H1 (cell line): ENCODE results near the gene TEX14. TPM values are rescaled to one million over a fixed set of nuclear protein-coding genes. Genes with fewer than 3 reads are reported as not detected.

Experiments used
- CTCF ChIA-PET: fragments of 300-600 bp; sonication (Branson Sonifier 250); formaldehyde crosslinking; loops from one replicate; lab custom pipeline; 2021; ENCODE audit not compliant: partially characterized antibody; lab: Charles Lee
- POLR2A ChIA-PET: fragments of 300-600 bp; sonication (Branson Sonifier 250); formaldehyde crosslinking; loops from one replicate; lab custom pipeline; 2021; ENCODE audit warnings: inconsistent platforms; ENCODE audit not compliant: partially characterized antibody; lab: Charles Lee
- DNase-seq, 2 experiments: peaks; one replicate each; pipeline versions ENCODE4 v3.0.0 to v3.0.0-alpha.2; 2010 to 2022; ENCODE audit warnings: low spot score in 2 of 2, low read depth in 1 of 2, mixed read lengths in 1 of 2
- FAIRE-seq: peaks from 2 replicates; lab custom pipeline; 2011; peaks lifted over from hg19 to GRCh38; lab: Jason Lieb, UNC
- H2AFZ ChIP-seq: 2 replicates; pipeline ENCODE4 v1.8.1; 2012; ENCODE audit warnings: low read length, inconsistent platforms
- H2AK5ac ChIP-seq: 2 replicates; pipeline ENCODE4 v1.6.1; 2013; ENCODE audit warnings: low read depth, low read length
- H2BK120ac ChIP-seq: replicated peaks from 2 replicates; pipeline ENCODE3; 2013; ENCODE audit warnings: low read depth, low read length, inconsistent platforms
- H2BK12ac ChIP-seq: 2 replicates; pipeline ENCODE4 v1.6.1; 2013; ENCODE audit warnings: low read depth, low read length
- H2BK15ac ChIP-seq: 2 replicates; pipeline ENCODE4 v1.6.1; 2013; ENCODE audit warnings: low read length
- H2BK20ac ChIP-seq: 2 replicates; pipeline ENCODE4 v1.6.1; 2013; ENCODE audit warnings: low read length
- H2BK5ac ChIP-seq: 2 replicates; pipeline ENCODE4 v1.6.1; 2013; ENCODE audit warnings: low read depth, low read length
- H3K14ac ChIP-seq: 2 replicates; pipeline ENCODE4 v1.6.1; 2013; ENCODE audit warnings: inconsistent platforms; ENCODE audit not compliant: insufficient read length
- H3K18ac ChIP-seq: 2 replicates; pipeline ENCODE4 v1.6.1; 2013; ENCODE audit warnings: low read length; ENCODE audit errors: extremely low read depth
- H3K23ac ChIP-seq: 2 replicates; pipeline ENCODE4 v1.6.1; 2013; ENCODE audit warnings: inconsistent platforms; ENCODE audit not compliant: insufficient read length
- H3K23me2 ChIP-seq: 2 replicates; pipeline ENCODE4 v1.6.1; 2013; ENCODE audit warnings: low read depth, low read length
- H3K27ac ChIP-seq: 2 replicates; pipeline ENCODE4 v1.6.1; 2011; ENCODE audit warnings: low read depth, low read length, inconsistent platforms
- H3K27me3 ChIP-seq, 4 experiments: replicated peaks in 1 of 4; 1 replicate in 1 of 4; 2 replicates in 3 of 4; pipeline versions ENCODE4 v1.6.1 to v1.8.1; 2011 to 2013; ENCODE audit warnings: low read length in 3 of 4, mild to moderate bottlenecking in 3 of 4, inconsistent platforms in 2 of 4, mixed read lengths in 2 of 4, moderate library complexity in 1 of 4; ENCODE audit not compliant: control insufficient read depth in 3 of 4, insufficient read depth in 3 of 4; ENCODE audit errors: extremely low read depth in 1 of 4
- H3K36me3 ChIP-seq, 4 experiments: 2 replicates each; pipeline versions ENCODE4 v1.6.1 to v1.8.1; 2011 to 2013; ENCODE audit warnings: mild to moderate bottlenecking in 4 of 4, low read length in 3 of 4, moderate library complexity in 2 of 4, control low read depth in 1 of 4, inconsistent platforms in 1 of 4; ENCODE audit not compliant: insufficient read depth in 4 of 4, control insufficient read depth in 2 of 4
- H3K4ac ChIP-seq: replicated peaks from 2 replicates; pipeline ENCODE3; 2013; ENCODE audit warnings: low read length, low read depth, mixed read lengths, inconsistent platforms; ENCODE audit not compliant: insufficient read length
- H3K4me1 ChIP-seq, 4 experiments: replicated peaks in 1 of 4; 1 replicate in 1 of 4; 2 replicates in 3 of 4; pipeline versions ENCODE4 v1.6.1 to v1.8.1; 2011 to 2013; ENCODE audit warnings: low read length in 3 of 4, inconsistent platforms in 2 of 4, mixed read lengths in 1 of 4; ENCODE audit not compliant: insufficient read depth in 4 of 4, control insufficient read depth in 3 of 4
- H3K4me2 ChIP-seq, 2 experiments: 2 replicates each; pipeline versions ENCODE4 v1.6.1 to v1.8.1; 2011 to 2013; ENCODE audit warnings: low read depth in 2 of 2, low read length in 2 of 2, control low read depth in 1 of 2, inconsistent platforms in 1 of 2, mild to moderate bottlenecking in 1 of 2; ENCODE audit not compliant: insufficient read depth in 1 of 2
- H3K4me3 ChIP-seq, 4 experiments: fragments of 200-600, 300-600 bp in 1 of 4; sonication (generic), shearing (Covaris generic), sonication (Bioruptor Twin) in 1 of 4; 2 replicates each; pipeline versions ENCODE4 v1.5.1 to v1.8.1; 2011 to 2016; ENCODE audit warnings: low read length in 4 of 4, low read depth in 3 of 4, control low read depth in 2 of 4, inconsistent platforms in 2 of 4, mild to moderate bottlenecking in 2 of 4, mixed read lengths in 1 of 4, moderate library complexity in 1 of 4; ENCODE audit not compliant: insufficient read depth in 2 of 4; ENCODE audit errors: extremely low read depth in 1 of 4
- H3K56ac ChIP-seq: replicated peaks from 2 replicates; pipeline ENCODE3; 2013; ENCODE audit warnings: low read depth, mild to moderate bottlenecking, mixed read lengths, low read length, inconsistent platforms; ENCODE audit not compliant: insufficient read length
- H3K79me1 ChIP-seq: 2 replicates; pipeline ENCODE4 v1.6.1; 2013; ENCODE audit warnings: low read depth, low read length, control low read depth
- H3K79me2 ChIP-seq, 2 experiments: 2 replicates each; pipeline versions ENCODE4 v1.6.1 to v1.8.1; 2012 to 2013; ENCODE audit warnings: low read length in 2 of 2, mild to moderate bottlenecking in 2 of 2, inconsistent platforms in 1 of 2; ENCODE audit not compliant: insufficient read depth in 2 of 2, control insufficient read depth in 1 of 2
- H3K9ac ChIP-seq, 4 experiments: replicated peaks in 1 of 4; 1 replicate in 1 of 4; 2 replicates in 3 of 4; pipeline versions ENCODE4 v1.6.1 to v1.8.1; 2011 to 2013; ENCODE audit warnings: low read depth in 3 of 4, low read length in 3 of 4, control low read depth in 2 of 4, mild to moderate bottlenecking in 2 of 4, moderate library complexity in 2 of 4, inconsistent platforms in 1 of 4; ENCODE audit errors: extremely low read depth in 1 of 4
- H3K9me3 ChIP-seq, 2 experiments: 2 replicates each; pipeline versions ENCODE4 v1.6.1 to v1.8.1; 2012 to 2013; ENCODE audit warnings: mild to moderate bottlenecking in 2 of 2, moderate library complexity in 2 of 2, control low read depth in 1 of 2, inconsistent platforms in 1 of 2, low read depth in 1 of 2, low read length in 1 of 2, mixed read lengths in 1 of 2; ENCODE audit not compliant: insufficient read depth in 2 of 2
- H4K20me1 ChIP-seq, 2 experiments: replicated peaks in 1 of 2; 2 replicates each; pipeline versions ENCODE3 to v1.8.1; 2011 to 2013; ENCODE audit warnings: inconsistent platforms in 2 of 2, low read length in 2 of 2, mild to moderate bottlenecking in 1 of 2; ENCODE audit not compliant: insufficient read depth in 2 of 2, control insufficient read depth in 1 of 2
- H4K5ac ChIP-seq: 2 replicates; pipeline ENCODE4 v1.6.1; 2013; ENCODE audit warnings: low read length, low read depth, mixed read lengths, inconsistent platforms; ENCODE audit not compliant: insufficient read length
- H4K8ac ChIP-seq: 2 replicates; pipeline ENCODE4 v1.8.0; 2013; ENCODE audit warnings: mild to moderate bottlenecking, moderate library complexity, low read length, inconsistent platforms; ENCODE audit not compliant: insufficient read depth; ENCODE audit errors: extremely low read depth
- H4K91ac ChIP-seq: replicated peaks from 2 replicates; pipeline ENCODE3; 2013; ENCODE audit warnings: low read length, mixed read lengths, inconsistent platforms; ENCODE audit not compliant: insufficient read length
- BCL11A ChIP-seq, 2 experiments: IDR thresholded peaks; one replicate each; pipeline ENCODE4 v1.6.1; 2011; ENCODE audit warnings: low read depth in 2 of 2, low read length in 2 of 2, mild to moderate bottlenecking in 2 of 2
- GTF2F1 ChIP-seq: IDR thresholded peaks from 2 replicates; pipeline ENCODE4 v1.6.1; 2012; ENCODE audit warnings: low read depth, low read length, improper control_type of control experiment, borderline replicate concordance
- JUND ChIP-seq: IDR thresholded peaks from 2 replicates; pipeline ENCODE4 v1.6.1; 2011; ENCODE audit warnings: mild to moderate bottlenecking, improper control_type of control experiment, low read length
- NRF1 ChIP-seq: IDR thresholded peaks from 2 replicates; pipeline ENCODE4 v1.6.1; 2011; ENCODE audit warnings: mild to moderate bottlenecking, low read depth, low read length, improper control_type of control experiment
- PHF8 ChIP-seq: fragments of 200-600 bp; sonication (generic); conservative IDR thresholded peaks from 2 replicates; pipeline ENCODE4 v1.7.1; 2012; ENCODE audit warnings: low read depth, mild to moderate bottlenecking, inconsistent platforms, low read length, moderate library complexity
- POLR2A ChIP-seq, 2 experiments: IDR thresholded peaks; 1 replicate in 1 of 2; 2 replicates in 1 of 2; pipeline ENCODE4 v1.6.1; 2011; ENCODE audit warnings: low read depth in 2 of 2, low read length in 2 of 2, mild to moderate bottlenecking in 2 of 2; ENCODE audit errors: control extremely low read depth in 1 of 2
- POLR2AphosphoS5 ChIP-seq: IDR thresholded peaks from 2 replicates; pipeline ENCODE4 v1.6.1; 2011; ENCODE audit warnings: low read depth, low read length
- SP1 ChIP-seq: IDR thresholded peaks from 2 replicates; pipeline ENCODE4 v1.6.1; 2011; ENCODE audit warnings: low read depth, low read length
- TAF7 ChIP-seq: optimal IDR thresholded peaks from 2 replicates; pipeline ENCODE3; 2011; ENCODE audit warnings: low read depth, mild to moderate bottlenecking, inconsistent platforms, low read length, moderate library complexity, borderline replicate concordance
- ZNF274 ChIP-seq: IDR thresholded peaks from 2 replicates; pipeline ENCODE4 v1.7.0; 2012; ENCODE audit warnings: low read length, borderline replicate concordance; ENCODE audit errors: extremely low read depth
- WGBS, 2 experiments: shearing (Covaris generic) in 1 of 2; methylation state at CpG; one replicate each; pipeline versions ENCODE4 v1.1.6 to v1.1.7; 2013 to 2015; ENCODE audit warnings: low lambda C conversion rate in 2 of 2, mixed read lengths in 2 of 2, inconsistent platforms in 1 of 2, low coverage in 1 of 2, missing lambda C conversion rate in 1 of 2; ENCODE audit not compliant: insufficient replicate concordance in 2 of 2, insufficient coverage in 1 of 2, insufficient read length in 1 of 2; ENCODE audit errors: extremely low coverage in 1 of 2, missing lambda C conversion rate in 1 of 2; 5-methylcytosine and 5-hydroxymethylcytosine counted together
- polyA plus RNA-seq, 7 experiments: library from polyadenylated mRNA; depleted of rRNA in 3 of 7; stranded (reverse) in 5 of 7; unstranded in 2 of 7; fragments of >200 nt in 5 of 7; fragments of 200-250 nt in 2 of 7; gene quantifications; 1 replicate in 5 of 7; 2 replicates in 1 of 7; 4 replicates in 1 of 7; pipeline versions ENCODE4 v1.2.1 to v1.2.3, GENCODE V29; 2011 to 2013; ENCODE audit warnings: missing spikeins in 2 of 7, mixed read lengths in 2 of 7
- total RNA-seq: library from RNA; stranded (reverse); fragmentation: NEBNext Ultra II Directional; extraction: Animal tissue kit (Norgen Biotek cat#: 25700); gene quantifications from 2 replicates; pipeline ENCODE4 v1.2.1, GENCODE V29; 2021
- TF ChIP-seq, protein P1 (sequence below): IDR thresholded peaks from 2 replicates; pipeline ENCODE4 v1.6.1; 2012; ENCODE audit warnings: low read length, inconsistent platforms

TEX14 gene
- total and polyA plus RNA-seq, 2 of the 8 experiments (the other 6 are each of a cell fraction or from before 2014, with no cell fraction given): 0.83 to 2.5 TPM

DNA sequence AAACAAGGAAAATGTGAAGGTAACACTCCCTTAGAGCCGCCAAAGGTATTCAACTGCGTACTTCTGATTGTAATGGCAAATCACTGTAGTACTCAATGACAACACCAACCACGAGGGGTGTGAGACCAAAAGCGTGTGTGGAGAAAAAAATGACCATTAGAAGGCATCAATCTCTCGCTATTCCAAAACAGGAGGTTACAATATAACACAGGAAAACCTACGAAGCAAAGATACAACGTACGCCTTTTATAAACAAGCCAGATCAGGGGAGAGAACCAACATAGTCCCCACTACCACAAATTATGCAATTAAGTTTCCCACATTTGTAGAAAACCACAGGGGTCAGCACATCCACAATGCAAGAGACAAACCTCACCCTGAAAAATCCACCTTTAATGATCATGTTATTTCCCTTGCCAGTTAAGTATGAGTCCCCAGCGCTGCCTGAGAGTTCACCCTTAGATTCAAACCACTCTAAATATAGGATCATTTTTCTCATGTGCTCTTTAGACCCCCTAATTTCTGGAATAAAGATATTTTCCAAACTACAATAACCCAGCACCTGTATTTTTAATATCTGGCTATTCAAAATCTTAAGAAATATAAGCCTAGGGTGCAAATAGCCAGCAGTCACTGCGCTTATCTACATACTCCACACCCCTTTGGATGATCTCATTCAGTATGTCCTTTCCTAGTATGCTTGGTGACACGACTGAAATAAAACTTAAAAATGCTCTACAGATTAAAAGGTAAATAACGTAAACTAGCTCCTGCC is 12.4 kb downstream of the TEX14 start:
- no peak overlapping the region for H2BK5ac ChIP-seq
- no peak overlapping the region for H3K56ac ChIP-seq
- 80% methylated on average over 12 of the region's 12 CpGs; no CpG with 5 or more reads in 1 of the 2 experiments for WGBS, 2 experiments
- no peak overlapping the region for H2BK20ac ChIP-seq
- no peak overlapping the region for H2BK120ac ChIP-seq
- H2AK5ac ChIP-seq: no peak overlapping the region
- H3K79me2 ChIP-seq: no peaks in the 10 kb centered on the region
- H3K4me1 ChIP-seq: no peaks in the 10 kb centered on the region
- no peak overlapping the region for H3K9ac ChIP-seq
- H3K23ac ChIP-seq: no peak overlapping the region
- H3K4ac ChIP-seq: no peak overlapping the region
- H3K27me3 ChIP-seq: no peaks in the 10 kb centered on the region
- no peak overlapping the region for H3K4me3 ChIP-seq
- no peak overlapping the region for H3K4me2 ChIP-seq
- H2AFZ ChIP-seq: no peak overlapping the region
- no peak overlapping the region for H2BK15ac ChIP-seq
- DNase-seq (no peak), FAIRE-seq (no peak)
- ChIA-PET CTCF (no interaction called here), POLR2A (interaction anchor here (0.8 to 12.3 kb wide), 5 partner anchors 10 to 159 kb away, joined by 3 to 96 read pairs (median 9); no protein-coding TSS in a partner anchor)
- no peak overlapping the region for H2BK12ac ChIP-seq
- no peak overlapping the region for H3K27ac ChIP-seq
- H3K9me3 ChIP-seq: no peaks in the 10 kb centered on the region
- no peaks in the 10 kb centered on the region for H3K23me2 ChIP-seq
- H4K8ac ChIP-seq: no peak overlapping the region
- H4K91ac ChIP-seq: no peak overlapping the region
- H3K36me3 ChIP-seq: no peaks in the 10 kb centered on the region
- H4K5ac ChIP-seq: no peak overlapping the region
- no peaks in the 10 kb centered on the region for H3K79me1 ChIP-seq
- H3K14ac ChIP-seq: no peak overlapping the region
- no peak overlapping the region for H3K18ac ChIP-seq
- H4K20me1 ChIP-seq: no peaks in the 10 kb centered on the region
- TF ChIP-seq TAF7: peak; percentile 100
- TF ChIP-seq JUND: 0 out of 2 replicates have a peak, but pooled peaks have one; percentile 26
- TF ChIP-seq POLR2A (IDR thresholded peaks at IDR 0.05; ENCODE audit: control extremely low read depth in 1 of 2, low read depth in 2 of 2, low read length in 2 of 2): peak; percentile 96 to 100
- no peak for TF ChIP-seq ZNF274
- peak; percentile 98 for TF ChIP-seq GTF2F1
- no peak for TF ChIP-seq NRF1
- TF ChIP-seq POLR2AphosphoS5: peak; percentile 99
- TF ChIP-seq PHF8: no peak
- peak in 1 of 2 experiments; percentile 16 for TF ChIP-seq BCL11A (IDR thresholded peaks at IDR 0.05; ENCODE audit: low read depth in 2 of 2, low read length in 2 of 2)
- TF ChIP-seq, protein P1, sequence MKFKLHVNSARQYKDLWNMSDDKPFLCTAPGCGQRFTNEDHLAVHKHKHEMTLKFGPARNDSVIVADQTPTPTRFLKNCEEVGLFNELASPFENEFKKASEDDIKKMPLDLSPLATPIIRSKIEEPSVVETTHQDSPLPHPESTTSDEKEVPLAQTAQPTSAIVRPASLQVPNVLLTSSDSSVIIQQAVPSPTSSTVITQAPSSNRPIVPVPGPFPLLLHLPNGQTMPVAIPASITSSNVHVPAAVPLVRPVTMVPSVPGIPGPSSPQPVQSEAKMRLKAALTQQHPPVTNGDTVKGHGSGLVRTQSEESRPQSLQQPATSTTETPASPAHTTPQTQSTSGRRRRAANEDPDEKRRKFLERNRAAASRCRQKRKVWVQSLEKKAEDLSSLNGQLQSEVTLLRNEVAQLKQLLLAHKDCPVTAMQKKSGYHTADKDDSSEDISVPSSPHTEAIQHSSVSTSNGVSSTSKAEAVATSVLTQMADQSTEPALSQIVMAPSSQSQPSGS: peak; percentile 81; the same call in 1 of the 2 replicates
- peak; percentile 80; the same call in 1 of the 2 replicates for TF ChIP-seq SP1
